Mucosa of rectum (tissue), 2 donors: Measurements from ENCODE around the gene IER5.
A peak's percentile ranks its signal among the peaks of the same experiment; 100 is the strongest.

Experiments
- H3K27ac ChIP-seq, 2 donors: one replicate each; pipeline ENCODE4 v1.7.0; 2013; ENCODE audit warnings: inconsistent platforms in 2 of 2, low read depth in 2 of 2, low read length in 2 of 2
- H3K27me3 ChIP-seq, 2 donors: one replicate each; pipeline ENCODE4 v1.7.0; 2013; ENCODE audit warnings: low read length in 2 of 2; ENCODE audit not compliant: control insufficient read depth in 2 of 2, insufficient read depth in 2 of 2
- H3K36me3 ChIP-seq, 2 donors: one replicate each; pipeline ENCODE4 v1.7.0; 2013; ENCODE audit warnings: low read length in 2 of 2; ENCODE audit not compliant: control insufficient read depth in 2 of 2, insufficient read depth in 2 of 2
- H3K4me1 ChIP-seq, 2 donors: one replicate each; pipeline ENCODE4 v1.7.0; 2013; ENCODE audit warnings: low read length in 2 of 2, mild to moderate bottlenecking in 1 of 2; ENCODE audit not compliant: control insufficient read depth in 2 of 2, insufficient read depth in 2 of 2
- H3K4me3 ChIP-seq, 2 donors: one replicate each; pipeline ENCODE4 v1.7.0; 2013; ENCODE audit warnings: low read length in 2 of 2
- H3K9ac ChIP-seq, 2 donors: one replicate each; pipeline ENCODE4 v1.7.0; 2013; ENCODE audit warnings: low read length in 2 of 2, low read depth in 1 of 2, mild to moderate bottlenecking in 1 of 2
- H3K9me3 ChIP-seq, 2 donors: one replicate each; pipeline ENCODE4 v1.7.0; 2013; ENCODE audit warnings: low read length in 2 of 2; ENCODE audit not compliant: control insufficient read depth in 2 of 2
- donor health status: healthy.
- donor health status: Normal muscosa, but diverticular disease.

IER5 gene

GRCh38 chr1:181087400-181087901, 1.0 kb upstream of the IER5 start:
- Histone ChIP-seq H3K27me3 (no peaks in the 10 kb centered on the region), H3K9me3 (no peaks in the 10 kb centered on the region), H3K27ac (peak overlapping the region in 1 of 2 donors; percentile 81), H3K9ac (peak overlapping the region in 1 of 2 donors; percentile 61), H3K36me3 (peaks cover 0 to 2% of the 10 kb centered on the region in 2 donors), H3K4me1 (peaks cover 6 to 21% of the 10 kb centered on the region in 2 donors), H3K4me3 (peak overlapping the region in 1 of 2 donors; percentile 98)

GRCh38 chr1:181089017-181089675, 646 bp downstream of the IER5 start:
- peak overlapping the region; percentile 96 for H3K27ac ChIP-seq
- no peaks in the 10 kb centered on the region for H3K9me3 ChIP-seq
- peaks cover 6 to 29% of the 10 kb centered on the region in 2 donors for H3K4me1 ChIP-seq
- H3K36me3 ChIP-seq: peaks cover 0 to 2% of the 10 kb centered on the region in 2 donors
- no peaks in the 10 kb centered on the region for H3K27me3 ChIP-seq
- peak overlapping the region; percentile 91 to 98 for H3K4me3 ChIP-seq
- peak overlapping the region; percentile 96 for H3K9ac ChIP-seq

GRCh38 chr1:181089676-181090544, 1.4 kb downstream of the IER5 start:
- H3K9ac ChIP-seq: peak overlapping the region; percentile 96
- H3K4me3 ChIP-seq: peak overlapping the region; percentile 91 to 98
- H3K27me3 ChIP-seq: no peaks in the 10 kb centered on the region
- H3K27ac ChIP-seq: peak overlapping the region; percentile 96
- peaks cover 0 to 2% of the 10 kb centered on the region in 2 donors for H3K36me3 ChIP-seq
- H3K9me3 ChIP-seq: no peaks in the 10 kb centered on the region
- H3K4me1 ChIP-seq: peaks cover 8 to 29% of the 10 kb centered on the region in 2 donors

GRCh38 chr1:181090641-181091126, 2.2 kb downstream of the IER5 start:
- H3K4me1 ChIP-seq: peaks cover 8 to 29% of the 10 kb centered on the region in 2 donors
- H3K9ac ChIP-seq: peak overlapping the region; percentile 96
- H3K9me3 ChIP-seq: no peaks in the 10 kb centered on the region
- H3K36me3 ChIP-seq: peaks cover 0 to 2% of the 10 kb centered on the region in 2 donors
- no peaks in the 10 kb centered on the region for H3K27me3 ChIP-seq
- H3K27ac ChIP-seq: peak overlapping the region; percentile 96
- H3K4me3 ChIP-seq: peak overlapping the region; percentile 91 to 98

- Histone ChIP-seq H3K27me3 (no peaks in the 10 kb centered on the region), H3K4me1 (peaks cover 8 to 29% of the 10 kb centered on the region in 2 donors), H3K9ac (peak overlapping the region; percentile 1 to 96), H3K9me3 (no peaks in the 10 kb centered on the region), H3K27ac (peak overlapping the region; percentile 96), H3K36me3 (peaks cover 0 to 2% of the 10 kb centered on the region in 2 donors), H3K4me3 (peak overlapping the region; percentile 91 to 98)
These were observed 3.0 kb downstream of the IER5 start for GRCh38 chr1:181091309-181092040.

GRCh38 chr1:181092056-181092455, 3.6 kb downstream of the IER5 start:
- Histone ChIP-seq H3K9me3 (no peaks in the 10 kb centered on the region), H3K36me3 (peaks cover 0 to 2% of the 10 kb centered on the region in 2 donors), H3K4me1 (peaks cover 8 to 32% of the 10 kb centered on the region in 2 donors), H3K9ac (peak overlapping the region; percentile 1 to 96), H3K27ac (peak overlapping the region; percentile 11 to 96), H3K4me3 (peak overlapping the region; percentile 22 to 98), H3K27me3 (no peaks in the 10 kb centered on the region)

- H3K9ac ChIP-seq: peak overlapping the region in 1 of 2 donors; percentile 42
These were observed 4.5 kb downstream of the IER5 start for GRCh38 chr1:181092883-181093458.

GRCh38 chr1:181094416-181095212, 6.1 kb downstream of the IER5 start:
- H3K9me3 ChIP-seq: no peaks in the 10 kb centered on the region
- no peak overlapping the region for H3K4me3 ChIP-seq
- H3K36me3 ChIP-seq: peaks cover 0 to 2% of the 10 kb centered on the region in 2 donors
- H3K4me1 ChIP-seq: peaks cover 5 to 33% of the 10 kb centered on the region in 2 donors
- H3K27ac ChIP-seq: peak overlapping the region; percentile 0 to 3
- no peaks in the 10 kb centered on the region for H3K27me3 ChIP-seq
- H3K9ac ChIP-seq: no peak overlapping the region

More at GRCh38 chr1:181092883-181093458, 4.5 kb downstream of the IER5 start:
- Histone ChIP-seq H3K36me3 (peaks cover 0 to 2% of the 10 kb centered on the region in 2 donors), H3K9me3 (no peaks in the 10 kb centered on the region), H3K4me1 (peaks cover 7 to 30% of the 10 kb centered on the region in 2 donors), H3K4me3 (peak overlapping the region; percentile 22 to 35), H3K27me3 (no peaks in the 10 kb centered on the region), H3K27ac (peak overlapping the region; percentile 61 to 76)

- Histone ChIP-seq H3K27me3 (no peaks in the 10 kb centered on the region), H3K4me1 (peaks cover 5 to 38% of the 10 kb centered on the region in 2 donors), H3K27ac (peak overlapping the region; percentile 3 to 64), H3K9me3 (no peaks in the 10 kb centered on the region), H3K9ac (no peak overlapping the region), H3K4me3 (no peak overlapping the region), H3K36me3 (no peaks in the 10 kb centered on the region)
These were observed 6.8 kb downstream of the IER5 start for GRCh38 chr1:181095260-181095659.
